HepG2 (cell line): ENCODE results near the gene OBSL1. TPM values are rescaled to one million over a fixed set of nuclear protein-coding genes. Genes with fewer than 3 reads are reported as not detected.

Experiments
- AHDC1 ChIP-seq: sonication (generic); formaldehyde crosslinking; IDR thresholded peaks from 2 replicates; pipeline ENCODE4 v1.5.1; 2020; ENCODE audit warnings: mild to moderate bottlenecking, missing genetic modification reagents, borderline replicate concordance
- AKAP8 ChIP-seq: sonication (generic); formaldehyde crosslinking; IDR thresholded peaks from 2 replicates; pipeline ENCODE4 v1.5.1; 2020; ENCODE audit warnings: mild to moderate bottlenecking, missing genetic modification reagents
- CENPX ChIP-seq: sonication (generic); formaldehyde crosslinking; IDR thresholded peaks from 2 replicates; pipeline ENCODE4 v1.9.0; 2021; ENCODE audit warnings: mild to moderate bottlenecking, missing genetic modification reagents, moderate library complexity
- EED ChIP-seq: sonication (generic); formaldehyde crosslinking; IDR thresholded peaks from 2 replicates; pipeline ENCODE4 v1.5.0; 2020; ENCODE audit warnings: mild to moderate bottlenecking, missing genetic modification reagents
- HIC2 ChIP-seq: sonication (generic); formaldehyde crosslinking; IDR thresholded peaks from 2 replicates; pipeline ENCODE4 v1.9.0; 2022; ENCODE audit warnings: low read depth, missing genetic modification reagents
- NAIF1 ChIP-seq: sonication (generic); formaldehyde crosslinking; IDR thresholded peaks from 2 replicates; pipeline ENCODE4 v1.5.0; 2020; ENCODE audit warnings: mild to moderate bottlenecking, missing genetic modification reagents, borderline replicate concordance
- REXO4 ChIP-seq: sonication (generic); formaldehyde crosslinking; IDR thresholded peaks from 2 replicates; pipeline ENCODE4 v1.8.0; 2022; ENCODE audit warnings: missing genetic modification reagents, mild to moderate bottlenecking, borderline replicate concordance
- TOE1 ChIP-seq: sonication (generic); formaldehyde crosslinking; IDR thresholded peaks from 2 replicates; pipeline ENCODE4 v1.4.0; 2020; ENCODE audit warnings: mild to moderate bottlenecking, missing genetic modification reagents
- TRIM24 ChIP-seq: sonication (generic); formaldehyde crosslinking; IDR thresholded peaks from 2 replicates; pipeline ENCODE4 v1.8.0; 2022; ENCODE audit warnings: mild to moderate bottlenecking, missing genetic modification reagents
- ZNF207 ChIP-seq: fragments of 450-650 bp; IDR thresholded peaks from 2 replicates; pipeline ENCODE4 v1.6.1; 2016; ENCODE audit warnings: antibody characterized with exemption, borderline replicate concordance
- ZNF776 ChIP-seq: sonication (generic); formaldehyde crosslinking; IDR thresholded peaks from 2 replicates; pipeline ENCODE4 v1.4.0; 2020; ENCODE audit warnings: mild to moderate bottlenecking, missing genetic modification reagents
- ZSCAN31 ChIP-seq: sonication (generic); formaldehyde crosslinking; IDR thresholded peaks from 2 replicates; pipeline ENCODE4 v1.5.0; 2020; ENCODE audit warnings: low read depth, mild to moderate bottlenecking, missing genetic modification reagents
- polyA plus RNA-seq, 8 experiments: library from polyadenylated mRNA; depleted of rRNA in 3 of 8; stranded (reverse) in 7 of 8; unstranded in 1 of 8; fragments of >200 nt; fragmentation: Illumina TruSeq in 4 of 8; extraction: Trizol in 4 of 8; gene quantifications; 2 replicates each; pipeline versions ENCODE4 v1.2.1 to v1.2.3, GENCODE V29; 2011 to 2016; ENCODE audit warnings: low read depth in 4 of 8, missing spikeins in 1 of 8, mixed read lengths in 1 of 8; ENCODE audit not compliant: insufficient read depth in 1 of 8
- total RNA-seq, 5 experiments: library from RNA; depleted of rRNA; stranded (reverse); fragments of >200 nt; fragmentation: Illumina TruSeq; extraction: Trizol; gene quantifications; 2 replicates each; pipeline ENCODE4 v1.2.3, GENCODE V29; 2016; ENCODE audit warnings: low read depth in 1 of 5
- TF ChIP-seq, protein P1 (sequence below): sonication (generic); formaldehyde crosslinking; conservative IDR thresholded peaks from 2 replicates; pipeline ENCODE4 v1.4.0; 2020; ENCODE audit warnings: missing genetic modification reagents
- TF ChIP-seq, protein P2 (sequence below): sonication (generic); formaldehyde crosslinking; IDR thresholded peaks from 2 replicates; pipeline ENCODE4 v1.8.1; 2022; ENCODE audit warnings: low read depth, mild to moderate bottlenecking, missing genetic modification reagents
- TF ChIP-seq, protein P3 (sequence below): sonication (generic); formaldehyde crosslinking; IDR thresholded peaks from 2 replicates; pipeline ENCODE4 v1.8.1; 2023; ENCODE audit warnings: mild to moderate bottlenecking, missing genetic modification reagents

The OBSL1 gene
- total and polyA plus RNA-seq, 2 of the 13 experiments (the other 11 are each of a cell fraction or from before 2014, with no cell fraction given) = 86.7 to 218 TPM

- TF ChIP-seq, protein P1, sequence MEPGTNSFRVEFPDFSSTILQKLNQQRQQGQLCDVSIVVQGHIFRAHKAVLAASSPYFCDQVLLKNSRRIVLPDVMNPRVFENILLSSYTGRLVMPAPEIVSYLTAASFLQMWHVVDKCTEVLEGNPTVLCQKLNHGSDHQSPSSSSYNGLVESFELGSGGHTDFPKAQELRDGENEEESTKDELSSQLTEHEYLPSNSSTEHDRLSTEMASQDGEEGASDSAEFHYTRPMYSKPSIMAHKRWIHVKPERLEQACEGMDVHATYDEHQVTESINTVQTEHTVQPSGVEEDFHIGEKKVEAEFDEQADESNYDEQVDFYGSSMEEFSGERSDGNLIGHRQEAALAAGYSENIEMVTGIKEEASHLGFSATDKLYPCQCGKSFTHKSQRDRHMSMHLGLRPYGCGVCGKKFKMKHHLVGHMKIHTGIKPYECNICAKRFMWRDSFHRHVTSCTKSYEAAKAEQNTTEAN (CRISPR knock-in tag) = no peak
- TF ChIP-seq ZNF776 (CRISPR knock-in tag) (no peak), REXO4 (CRISPR knock-in tag) (0 out of 2 replicates have a peak, but pooled peaks have one; percentile 49), CENPX (CRISPR knock-in tag) (no peak), ZSCAN31 (CRISPR knock-in tag) (no peak), TRIM24 (no peak), NAIF1 (CRISPR knock-in tag) (no peak), ZNF207 (no peak), AKAP8 (CRISPR knock-in tag) (peak; percentile 83), EED (0 out of 2 replicates have a peak, but pooled peaks have one; percentile 16), HIC2 (CRISPR knock-in tag) (0 out of 2 replicates have a peak, but pooled peaks have one; percentile 43), TOE1 (CRISPR knock-in tag) (no peak), AHDC1 (CRISPR knock-in tag) (0 out of 2 replicates have a peak, but pooled peaks have one; percentile 12)
- TF ChIP-seq, protein P2, sequence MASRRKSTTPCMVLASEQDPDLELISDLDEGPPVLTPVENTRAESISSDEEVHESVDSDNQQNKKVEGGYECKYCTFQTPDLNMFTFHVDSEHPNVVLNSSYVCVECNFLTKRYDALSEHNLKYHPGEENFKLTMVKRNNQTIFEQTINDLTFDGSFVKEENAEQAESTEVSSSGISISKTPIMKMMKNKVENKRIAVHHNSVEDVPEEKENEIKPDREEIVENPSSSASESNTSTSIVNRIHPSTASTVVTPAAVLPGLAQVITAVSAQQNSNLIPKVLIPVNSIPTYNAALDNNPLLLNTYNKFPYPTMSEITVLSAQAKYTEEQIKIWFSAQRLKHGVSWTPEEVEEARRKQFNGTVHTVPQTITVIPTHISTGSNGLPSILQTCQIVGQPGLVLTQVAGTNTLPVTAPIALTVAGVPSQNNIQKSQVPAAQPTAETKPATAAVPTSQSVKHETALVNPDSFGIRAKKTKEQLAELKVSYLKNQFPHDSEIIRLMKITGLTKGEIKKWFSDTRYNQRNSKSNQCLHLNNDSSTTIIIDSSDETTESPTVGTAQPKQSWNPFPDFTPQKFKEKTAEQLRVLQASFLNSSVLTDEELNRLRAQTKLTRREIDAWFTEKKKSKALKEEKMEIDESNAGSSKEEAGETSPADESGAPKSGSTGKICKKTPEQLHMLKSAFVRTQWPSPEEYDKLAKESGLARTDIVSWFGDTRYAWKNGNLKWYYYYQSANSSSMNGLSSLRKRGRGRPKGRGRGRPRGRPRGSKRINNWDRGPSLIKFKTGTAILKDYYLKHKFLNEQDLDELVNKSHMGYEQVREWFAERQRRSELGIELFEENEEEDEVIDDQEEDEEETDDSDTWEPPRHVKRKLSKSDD (CRISPR knock-in tag) = peak; percentile 86
- TF ChIP-seq, protein P3, sequence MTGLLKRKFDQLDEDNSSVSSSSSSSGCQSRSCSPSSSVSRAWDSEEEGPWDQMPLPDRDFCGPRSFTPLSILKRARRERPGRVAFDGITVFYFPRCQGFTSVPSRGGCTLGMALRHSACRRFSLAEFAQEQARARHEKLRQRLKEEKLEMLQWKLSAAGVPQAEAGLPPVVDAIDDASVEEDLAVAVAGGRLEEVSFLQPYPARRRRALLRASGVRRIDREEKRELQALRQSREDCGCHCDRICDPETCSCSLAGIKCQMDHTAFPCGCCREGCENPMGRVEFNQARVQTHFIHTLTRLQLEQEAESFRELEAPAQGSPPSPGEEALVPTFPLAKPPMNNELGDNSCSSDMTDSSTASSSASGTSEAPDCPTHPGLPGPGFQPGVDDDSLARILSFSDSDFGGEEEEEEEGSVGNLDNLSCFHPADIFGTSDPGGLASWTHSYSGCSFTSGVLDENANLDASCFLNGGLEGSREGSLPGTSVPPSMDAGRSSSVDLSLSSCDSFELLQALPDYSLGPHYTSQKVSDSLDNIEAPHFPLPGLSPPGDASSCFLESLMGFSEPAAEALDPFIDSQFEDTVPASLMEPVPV (CRISPR knock-in tag) = peak; percentile 51; the same call in 1 of the 2 replicates
Measured at GRCh38 chr2:219570194-219570923, 980 bp downstream of the OBSL1 start (continued).
